Measurements from ENCODE around the gene OR51B4.

- TF ChIP-seq CTCF (optimal IDR thresholded peaks at IDR 0.05 in 1 of 3, IDR thresholded peaks at IDR 0.05 in 1 of 3, conservative IDR thresholded peaks at IDR 0.05 in 1 of 3; ENCODE audit: extremely low read depth in 1 of 3, insufficient read depth in 2 of 3, low read length in 3 of 3) (no peak), EZH2 (IDR thresholded peaks at IDR 0.05; ENCODE audit: low read length) (no peak)
These were observed 15.9 kb downstream of the OR51B4 start for GRCh38 chr11:5285703-5286340.
